Measurements from ENCODE around the gene SLC5A12.

GRCh38 chr11:26742966-26743365 is 21.1 kb upstream of the SLC5A12 start:
- TF ChIP-seq CTCF (IDR thresholded peaks at IDR 0.05): no peak
- no peak for TF ChIP-seq POLR2A (IDR thresholded peaks at IDR 0.05)
- TF ChIP-seq POLR2AphosphoS5 (IDR thresholded peaks at IDR 0.05): no peak
- no peak for TF ChIP-seq EP300 (IDR thresholded peaks at IDR 0.05)

Measured in gastroesophageal sphincter (tissue), 3 donors.